GM23338 (cell line): ENCODE data around the gene MAP1S. TPM values are rescaled to one million over a fixed set of nuclear protein-coding genes. Genes with fewer than 3 reads are reported as not detected.

Experiments
- ATAC-seq: fragments of 200-7000 bp; cut with Tn5 transposase; 3 replicates; pipeline ENCODE4 v1.9.1; 2020
- DNase-seq: peaks from one replicate; pipeline ENCODE4 v3.0.0-alpha.2; 2015; ENCODE audit warnings: low spot score
- H2AFZ ChIP-seq: fragments of 200-600 bp; sonication (generic); 2 replicates; pipeline ENCODE4 v1.8.0; 2016; ENCODE audit warnings: antibody characterized with exemption, mild to moderate bottlenecking, moderate library complexity
- H3F3A ChIP-seq: fragments of 200-600 bp; sonication (generic); replicated peaks from 2 replicates; pipeline ENCODE4 v1.8.0; 2017; ENCODE audit warnings: antibody characterized with exemption, mixed run types, low read depth
- H3K27ac ChIP-seq: fragments of 200-600 bp; sonication (generic); 2 replicates; pipeline ENCODE4 v1.6.1; 2016; ENCODE audit warnings: low read depth
- H3K27me3 ChIP-seq: fragments of 200-600 bp; sonication (generic); 2 replicates; pipeline ENCODE4 v1.8.0; 2016; ENCODE audit warnings: mild to moderate bottlenecking, mixed run types, moderate library complexity; ENCODE audit not compliant: insufficient read depth
- H3K36me3 ChIP-seq: fragments of 200-600 bp; sonication (generic); 2 replicates; pipeline ENCODE4 v1.8.0; 2016; ENCODE audit warnings: mild to moderate bottlenecking; ENCODE audit not compliant: insufficient read depth
- H3K4me1 ChIP-seq: fragments of 200-600 bp; sonication (generic); 2 replicates; pipeline ENCODE4 v1.8.0; 2016; ENCODE audit warnings: mild to moderate bottlenecking, moderate library complexity; ENCODE audit not compliant: insufficient read depth
- H3K4me2 ChIP-seq: fragments of 200-600 bp; sonication (generic); 2 replicates; pipeline ENCODE4 v1.7.1; 2017; ENCODE audit warnings: mixed run types
- H3K4me3 ChIP-seq: fragments of 200-600 bp; sonication (generic); 2 replicates; pipeline ENCODE4 v1.6.1; 2016; ENCODE audit warnings: mixed run types
- H3K79me2 ChIP-seq: fragments of 200-600 bp; sonication (generic); replicated peaks from 2 replicates; pipeline ENCODE4 v1.8.0; 2017; ENCODE audit warnings: mild to moderate bottlenecking; ENCODE audit not compliant: insufficient read depth
- H3K9me2 ChIP-seq: fragments of 200-600 bp; sonication (generic); 2 replicates; pipeline ENCODE4 v1.8.0; 2017; ENCODE audit not compliant: insufficient read depth
- H4K20me1 ChIP-seq: fragments of 200-600 bp; sonication (generic); replicated peaks from 2 replicates; pipeline ENCODE4 v1.8.0; 2017; ENCODE audit warnings: mild to moderate bottlenecking; ENCODE audit not compliant: insufficient read depth
- H3K27ac Mint-ChIP-seq: 2 replicates; pipeline ENCODE4 v1.8.0; 2020; ENCODE audit warnings: inconsistent platforms, mild to moderate bottlenecking, moderate library complexity, mixed read lengths
- H3K27me3 Mint-ChIP-seq: 3 replicates; pipeline ENCODE4 v1.8.0; 2022; ENCODE audit warnings: low read depth, mild to moderate bottlenecking, moderate library complexity, mixed read lengths, inconsistent platforms; ENCODE audit not compliant: insufficient read depth, poor library complexity
- H3K36me3 Mint-ChIP-seq: 3 replicates; pipeline ENCODE4 v1.8.0; 2021; ENCODE audit warnings: low read depth, mild to moderate bottlenecking, inconsistent platforms, moderate library complexity, mixed read lengths
- H3K4me1 Mint-ChIP-seq: 3 replicates; pipeline ENCODE4 v1.8.0; 2020; ENCODE audit warnings: mild to moderate bottlenecking, inconsistent platforms, mixed read lengths
- H3K4me3 Mint-ChIP-seq: 3 replicates; pipeline ENCODE4 v1.8.0; 2021; ENCODE audit warnings: moderate library complexity, mild to moderate bottlenecking, inconsistent platforms, mixed read lengths
- H3K9me3 Mint-ChIP-seq: 3 replicates; pipeline ENCODE4 v1.8.0; 2020; ENCODE audit warnings: moderate library complexity, mild to moderate bottlenecking, inconsistent platforms, mixed read lengths
- CREB1 ChIP-seq: fragments of 250-450 bp; sonication (Bioruptor Pico); IDR thresholded peaks from 2 replicates; pipeline ENCODE4 v1.5.0; 2020; ENCODE audit warnings: low read depth, mild to moderate bottlenecking, moderate library complexity
- EZH2 ChIP-seq: fragments of 200-600 bp; sonication (generic); IDR thresholded peaks from one replicate; pipeline ENCODE4 v1.8.0; 2017; ENCODE audit warnings: antibody characterized with exemption, mild to moderate bottlenecking, low read depth; ENCODE audit not compliant: unreplicated experiment
- STAT1 ChIP-seq: IDR thresholded peaks from one replicate; pipeline ENCODE4 v1.6.1; 2016; ENCODE audit warnings: antibody characterized with exemption; ENCODE audit not compliant: unreplicated experiment
- ZNF114 ChIP-seq: fragments of 250-450 bp; sonication (Bioruptor Pico); IDR thresholded peaks from 2 replicates; pipeline ENCODE4 v1.5.0; 2020; ENCODE audit warnings: mild to moderate bottlenecking, moderate library complexity
- polyA plus RNA-seq: library from polyadenylated mRNA; unstranded; fragments of >200 nt; fragmentation: Nextera tagmentation; extraction: Ambion mirVana; gene quantifications from 2 replicates; pipeline ENCODE4 v1.2.1, GENCODE V29; 2016
- total RNA-seq: library from RNA; depleted of rRNA; stranded (reverse); fragments of >200 nt; shearing (Covaris generic); gene quantifications from 2 replicates; pipeline ENCODE4 v1.2.3, GENCODE V29; 2014
- TF ChIP-seq, protein P1 (sequence below): IDR thresholded peaks from one replicate; pipeline ENCODE4 v1.6.1; 2018; ENCODE audit warnings: antibody characterized with exemption; ENCODE audit not compliant: unreplicated experiment

Gene MAP1S
- total and polyA plus RNA-seq, 2 experiments from 2014 or later: 102 to 104 TPM

DNA sequence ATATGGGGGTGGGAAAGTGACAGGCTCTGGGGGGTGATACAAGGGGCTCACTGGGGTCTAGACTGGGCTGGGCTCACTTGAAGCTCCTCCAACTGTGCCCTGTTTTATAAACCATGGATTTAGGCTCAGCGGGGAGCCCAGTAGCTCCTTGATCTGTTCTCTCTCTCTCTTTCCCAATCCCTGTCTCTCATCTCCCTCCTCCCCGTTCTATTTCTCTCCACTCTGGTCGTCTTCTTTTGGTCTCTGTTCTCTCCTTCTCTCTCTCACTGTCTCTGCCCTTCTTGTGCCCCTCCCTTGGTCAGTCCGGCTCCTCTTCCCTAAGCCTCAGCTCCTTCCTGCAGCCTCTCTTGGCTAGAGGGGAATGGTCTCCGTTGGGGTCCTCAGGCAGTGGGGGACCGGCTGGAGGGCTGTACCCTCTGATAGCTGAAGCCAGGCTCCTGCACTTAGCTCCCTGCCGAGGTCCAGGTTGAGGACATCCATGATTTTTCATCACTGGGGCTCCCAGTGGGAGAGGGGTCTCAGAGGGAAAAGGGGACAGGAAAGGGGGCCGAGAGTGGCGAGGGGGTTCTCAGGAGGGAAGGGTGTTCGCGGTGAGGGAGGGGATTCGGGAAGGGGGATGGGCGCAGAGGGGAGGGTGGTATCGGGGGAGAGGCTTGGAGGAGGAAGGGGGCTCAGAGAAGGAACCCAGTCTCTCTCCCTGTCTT lies 39.6 kb upstream of the MAP1S start:
- H2AFZ ChIP-seq: no peak overlapping the region
- H3K27ac Mint-ChIP-seq: peak overlapping the region; percentile 48; the same call in 1 of the 2 replicates

DNA sequence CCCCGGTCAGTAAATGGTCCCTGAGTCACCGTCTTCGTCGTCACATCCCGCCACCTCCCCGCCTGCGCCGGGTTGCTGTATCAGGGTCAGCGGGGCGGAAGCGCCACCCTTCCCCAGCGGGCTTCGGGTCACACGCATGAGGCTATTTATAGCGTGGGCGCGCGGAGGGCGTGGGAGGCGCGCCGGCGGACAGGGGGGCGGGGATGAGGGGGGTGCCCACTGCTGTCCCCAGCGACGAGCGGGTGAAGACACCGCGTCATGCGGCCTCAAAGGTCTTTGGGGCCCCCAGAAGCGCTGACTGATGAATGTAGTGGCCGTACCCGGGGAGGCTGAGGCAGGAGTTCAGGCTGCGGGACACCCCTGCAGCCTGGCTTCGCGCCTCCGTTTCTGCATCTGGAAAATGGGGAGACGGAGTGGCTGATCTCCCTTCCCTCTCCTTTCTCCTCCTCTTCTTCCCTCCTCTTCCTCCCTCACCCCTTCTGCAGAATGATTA lies 39.0 kb upstream of the MAP1S start:
- peak; percentile 61 for ATAC-seq
- no peaks in the 10 kb centered on the region for H3K9me3 Mint-ChIP-seq
- H3F3A ChIP-seq: 0 out of 2 replicates have a peak, but pooled peaks cover 6% of the 10 kb centered on the region
- H3K4me1 ChIP-seq: peaks cover 26% of the 10 kb centered on the region
- peaks cover 40% of the 10 kb centered on the region for H3K4me1 Mint-ChIP-seq
- H2AFZ ChIP-seq: no peak overlapping the region
- no peak for TF ChIP-seq EZH2
- TF ChIP-seq CREB1 (CRISPR knock-in tag): peak; percentile 25; the same call in 1 of the 2 replicates
- peaks cover 3% of the 10 kb centered on the region; the same call in 1 of the 2 replicates for H3K27me3 ChIP-seq
- peak overlapping the region; percentile 65 for H3K4me3 Mint-ChIP-seq
- peaks cover 16% of the 10 kb centered on the region for H3K27me3 Mint-ChIP-seq
- H3K4me3 ChIP-seq: peak overlapping the region; percentile 60
- H3K79me2 ChIP-seq: peaks cover 71% of the 10 kb centered on the region
- peak overlapping the region; percentile 84 for H3K4me2 ChIP-seq
- H3K36me3 Mint-ChIP-seq: peaks cover 14% of the 10 kb centered on the region
- H4K20me1 ChIP-seq: peaks cover 24% of the 10 kb centered on the region
- no peak overlapping the region for H3K27ac ChIP-seq
- H3K27ac Mint-ChIP-seq: peak overlapping the region; percentile 48; the same call in 1 of the 2 replicates
- peak; percentile 64 for DNase-seq
- H3K9me2 ChIP-seq: no peaks in the 10 kb centered on the region
- H3K36me3 ChIP-seq: no peaks in the 10 kb centered on the region

More for the DNA sequence above, 39.6 kb upstream of the MAP1S start:
- Histone ChIP-seq H3K4me2 (peak overlapping the region; percentile 84), H4K20me1 (peaks cover 24% of the 10 kb centered on the region), H3K9me2 (no peaks in the 10 kb centered on the region), H3K36me3 (no peaks in the 10 kb centered on the region), H3K4me1 (peaks cover 25% of the 10 kb centered on the region), H3F3A (0 out of 2 replicates have a peak, but pooled peaks cover 4% of the 10 kb centered on the region), H3K27ac (peak overlapping the region; percentile 76; the same call in 1 of the 2 replicates), H3K79me2 (peaks cover 65% of the 10 kb centered on the region), H3K4me3 (peak overlapping the region; percentile 60), H3K27me3 (peaks cover 3% of the 10 kb centered on the region; the same call in 1 of the 2 replicates)
- Mint-ChIP-seq H3K4me1 (peaks cover 39% of the 10 kb centered on the region), H3K36me3 (peaks cover 12% of the 10 kb centered on the region; the same call in 2 of the 3 replicates), H3K9me3 (no peaks in the 10 kb centered on the region), H3K27me3 (peaks cover 16% of the 10 kb centered on the region), H3K4me3 (peak overlapping the region; percentile 65)
- DNase-seq (peak; percentile 37), ATAC-seq (peak; percentile 14)
- TF ChIP-seq CREB1 (CRISPR knock-in tag) (no peak), ZNF114 (CRISPR knock-in tag) (no peak), STAT1 (no peak)
- TF ChIP-seq, protein P1, sequence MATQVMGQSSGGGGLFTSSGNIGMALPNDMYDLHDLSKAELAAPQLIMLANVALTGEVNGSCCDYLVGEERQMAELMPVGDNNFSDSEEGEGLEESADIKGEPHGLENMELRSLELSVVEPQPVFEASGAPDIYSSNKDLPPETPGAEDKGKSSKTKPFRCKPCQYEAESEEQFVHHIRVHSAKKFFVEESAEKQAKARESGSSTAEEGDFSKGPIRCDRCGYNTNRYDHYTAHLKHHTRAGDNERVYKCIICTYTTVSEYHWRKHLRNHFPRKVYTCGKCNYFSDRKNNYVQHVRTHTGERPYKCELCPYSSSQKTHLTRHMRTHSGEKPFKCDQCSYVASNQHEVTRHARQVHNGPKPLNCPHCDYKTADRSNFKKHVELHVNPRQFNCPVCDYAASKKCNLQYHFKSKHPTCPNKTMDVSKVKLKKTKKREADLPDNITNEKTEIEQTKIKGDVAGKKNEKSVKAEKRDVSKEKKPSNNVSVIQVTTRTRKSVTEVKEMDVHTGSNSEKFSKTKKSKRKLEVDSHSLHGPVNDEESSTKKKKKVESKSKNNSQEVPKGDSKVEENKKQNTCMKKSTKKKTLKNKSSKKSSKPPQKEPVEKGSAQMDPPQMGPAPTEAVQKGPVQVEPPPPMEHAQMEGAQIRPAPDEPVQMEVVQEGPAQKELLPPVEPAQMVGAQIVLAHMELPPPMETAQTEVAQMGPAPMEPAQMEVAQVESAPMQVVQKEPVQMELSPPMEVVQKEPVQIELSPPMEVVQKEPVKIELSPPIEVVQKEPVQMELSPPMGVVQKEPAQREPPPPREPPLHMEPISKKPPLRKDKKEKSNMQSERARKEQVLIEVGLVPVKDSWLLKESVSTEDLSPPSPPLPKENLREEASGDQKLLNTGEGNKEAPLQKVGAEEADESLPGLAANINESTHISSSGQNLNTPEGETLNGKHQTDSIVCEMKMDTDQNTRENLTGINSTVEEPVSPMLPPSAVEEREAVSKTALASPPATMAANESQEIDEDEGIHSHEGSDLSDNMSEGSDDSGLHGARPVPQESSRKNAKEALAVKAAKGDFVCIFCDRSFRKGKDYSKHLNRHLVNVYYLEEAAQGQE: peak; percentile 26
